HG02759 (cell line): ENCODE results near the gene CPNE1.
A peak's percentile ranks its signal among the peaks of the same experiment; 100 is the strongest.

Experiments used
- ATAC-seq: cut with Tn5 transposase; IDR thresholded peaks from one replicate; pipeline ENCODE4 v1.9.1; 2021; ENCODE audit warnings: mild to moderate bottlenecking, moderate library complexity; ENCODE audit not compliant: unreplicated experiment

CPNE1 gene

GRCh38 chr20:35621560-35621946 is 43.1 kb downstream of the CPNE1 start:
- no peak for ATAC-seq

- no peak for ATAC-seq
These were observed 43.7 kb downstream of the CPNE1 start for GRCh38 chr20:35620818-35621559.

- ATAC-seq = peak; percentile 38
These were observed 45.3 kb downstream of the CPNE1 start for GRCh38 chr20:35619196-35620095.

GRCh38 chr20:35618263-35619131 is 46.2 kb downstream of the CPNE1 start:
- ATAC-seq = no peak

GRCh38 chr20:35617397-35618262 is 47.1 kb downstream of the CPNE1 start:
- no peak for ATAC-seq

GRCh38 chr20:35616465-35617396 is 48.0 kb downstream of the CPNE1 start:
- ATAC-seq = no peak

- ATAC-seq = peak; percentile 73
These were observed 48.8 kb downstream of the CPNE1 start, which contains the start of gene SPAG4 for GRCh38 chr20:35615667-35616464. TSS of gene SPAG4 (plus strand) at chr20:35615829. CDS start at chr20:35616004, 175 bp downstream.

GRCh38 chr20:35611482-35611881 is 53.2 kb downstream of the CPNE1 start:
- peak; percentile 28 for ATAC-seq

- ATAC-seq = no peak
These were observed 53.8 kb downstream of the CPNE1 start for GRCh38 chr20:35610833-35611427.

- no peak for ATAC-seq
These were observed 57.5 kb downstream of the CPNE1 start for GRCh38 chr20:35607003-35607735.

- ATAC-seq = no peak
These were observed 58.6 kb downstream of the CPNE1 start for GRCh38 chr20:35606127-35606526.

- ATAC-seq = no peak
These were observed 60.3 kb downstream of the CPNE1 start for GRCh38 chr20:35604449-35604747.

- ATAC-seq = no peak
These were observed 60.8 kb downstream of the CPNE1 start for GRCh38 chr20:35603695-35604448.

- no peak for ATAC-seq
These were observed 61.7 kb downstream of the CPNE1 start for GRCh38 chr20:35602851-35603495.

- ATAC-seq = no peak
These were observed 62.7 kb downstream of the CPNE1 start for GRCh38 chr20:35601990-35602389.
